H9 (cell line): ENCODE data around the gene PTGR1. TPM values are rescaled to one million over a fixed set of nuclear protein-coding genes. Genes with fewer than 3 reads are reported as not detected.

Experiments
- DNase-seq: peaks from one replicate; pipeline ENCODE4 v3.0.0-alpha.2; 2017
- H2AFZ ChIP-seq: one replicate; pipeline ENCODE4 v1.6.1; 2013; ENCODE audit warnings: mild to moderate bottlenecking, low read length, control low read depth, moderate library complexity
- H2AK5ac ChIP-seq: 2 replicates; pipeline ENCODE4 v1.6.1; 2013; ENCODE audit warnings: low read length, control low read depth, mixed read lengths; ENCODE audit not compliant: insufficient read length
- H2BK120ac ChIP-seq: one replicate; pipeline ENCODE4 v1.6.1; 2013; ENCODE audit warnings: low read depth, mild to moderate bottlenecking, low read length, control low read depth, inconsistent platforms; ENCODE audit not compliant: poor library complexity, severe bottlenecking
- H2BK12ac ChIP-seq: 2 replicates; pipeline ENCODE4 v1.6.1; 2013; ENCODE audit warnings: low read length, control low read depth, mixed read lengths, low read depth; ENCODE audit not compliant: insufficient read length
- H2BK15ac ChIP-seq: 2 replicates; pipeline ENCODE4 v1.6.1; 2013; ENCODE audit warnings: low read depth, low read length, control low read depth
- H2BK20ac ChIP-seq: one replicate; pipeline ENCODE4 v1.6.1; 2013; ENCODE audit warnings: low read depth, mild to moderate bottlenecking, low read length, control low read depth, inconsistent platforms; ENCODE audit not compliant: poor library complexity, severe bottlenecking
- H2BK5ac ChIP-seq: 2 replicates; pipeline ENCODE4 v1.6.1; 2013; ENCODE audit warnings: low read length, control low read depth, mixed read lengths; ENCODE audit not compliant: insufficient read length
- H3K14ac ChIP-seq: 2 replicates; pipeline ENCODE4 v1.6.1; 2013; ENCODE audit warnings: low read length, control low read depth; ENCODE audit not compliant: insufficient read depth
- H3K18ac ChIP-seq: 2 replicates; pipeline ENCODE4 v1.6.1; 2013; ENCODE audit warnings: low read depth, mild to moderate bottlenecking, mixed read lengths, low read length, control low read depth; ENCODE audit not compliant: insufficient read length
- H3K23ac ChIP-seq: 2 replicates; pipeline ENCODE4 v1.6.1; 2013; ENCODE audit warnings: low read length, control low read depth, mixed read lengths, low read depth; ENCODE audit not compliant: insufficient read length
- H3K23me2 ChIP-seq: 2 replicates; pipeline ENCODE4 v1.6.1; 2013; ENCODE audit warnings: low read depth, mild to moderate bottlenecking, mixed read lengths, low read length, control low read depth; ENCODE audit not compliant: insufficient read length, poor library complexity, severe bottlenecking
- H3K27ac ChIP-seq: 2 replicates; pipeline ENCODE4 v1.5.1; 2013; ENCODE audit warnings: low read length, control low read depth, mixed read lengths, low read depth; ENCODE audit not compliant: insufficient read length
- H3K27me3 ChIP-seq: 2 replicates; pipeline ENCODE4 v1.6.1; 2013; ENCODE audit warnings: low read length, control low read depth, inconsistent platforms; ENCODE audit not compliant: insufficient read depth
- H3K4ac ChIP-seq: 2 replicates; pipeline ENCODE4 v1.6.1; 2013; ENCODE audit warnings: low read depth, mild to moderate bottlenecking, control low read depth, inconsistent platforms, low read length, moderate library complexity
- H3K4me1 ChIP-seq: 2 replicates; pipeline ENCODE4 v1.6.1; 2013; ENCODE audit warnings: low read length, control low read depth, inconsistent platforms; ENCODE audit not compliant: insufficient read depth
- H3K4me2 ChIP-seq: 2 replicates; pipeline ENCODE4 v1.6.1; 2013; ENCODE audit warnings: low read length, control low read depth, mixed read lengths; ENCODE audit not compliant: insufficient read length, insufficient read depth
- H3K56ac ChIP-seq: 2 replicates; pipeline ENCODE4 v1.6.1; 2013; ENCODE audit warnings: low read depth, mild to moderate bottlenecking, mixed read lengths, low read length, control low read depth; ENCODE audit not compliant: insufficient read length
- H3K79me1 ChIP-seq: 2 replicates; pipeline ENCODE4 v1.6.1; 2013; ENCODE audit warnings: low read depth, mild to moderate bottlenecking, moderate library complexity, low read length, control low read depth, inconsistent platforms; ENCODE audit not compliant: insufficient read depth, poor library complexity, severe bottlenecking
- H3K79me2 ChIP-seq: 2 replicates; pipeline ENCODE4 v1.6.1; 2013; ENCODE audit warnings: low read length, control low read depth, inconsistent platforms; ENCODE audit not compliant: insufficient read depth
- H3K9ac ChIP-seq: 2 replicates; pipeline ENCODE4 v1.6.1; 2013; ENCODE audit warnings: low read length, control low read depth, mixed read lengths; ENCODE audit not compliant: insufficient read length; ENCODE audit errors: extremely low read depth
- H3K9me3 ChIP-seq: one replicate; pipeline ENCODE4 v1.6.1; 2013; ENCODE audit warnings: low read depth, low read length, inconsistent platforms; ENCODE audit not compliant: control insufficient read depth
- H3T11ph ChIP-seq: one replicate; pipeline ENCODE4 v1.6.1; 2013; ENCODE audit warnings: mild to moderate bottlenecking, low read length, control low read depth, inconsistent platforms
- H4K20me1 ChIP-seq: one replicate; pipeline ENCODE4 v1.6.1; 2013; ENCODE audit not compliant: control insufficient read depth, insufficient read length, insufficient read depth
- H4K5ac ChIP-seq: 2 replicates; pipeline ENCODE4 v1.6.1; 2013; ENCODE audit warnings: low read depth, mild to moderate bottlenecking, mixed read lengths, low read length, control low read depth; ENCODE audit not compliant: insufficient read length
- H4K8ac ChIP-seq: replicated peaks from 2 replicates; pipeline ENCODE4 v1.6.1; 2013; ENCODE audit warnings: low read length, control low read depth, mixed read lengths, low read depth; ENCODE audit not compliant: insufficient read length
- H4K91ac ChIP-seq: 2 replicates; pipeline ENCODE4 v1.6.1; 2013; ENCODE audit warnings: low read depth, mild to moderate bottlenecking, moderate library complexity, mixed read lengths, low read length, control low read depth; ENCODE audit not compliant: insufficient read length
- H3K27ac Mint-ChIP-seq, 3 experiments: 2 replicates in 2 of 3; 3 replicates in 1 of 3; pipeline ENCODE4 v1.8.0; 2020 to 2021; ENCODE audit warnings: mixed read lengths in 3 of 3, mild to moderate bottlenecking in 1 of 3, moderate library complexity in 1 of 3
- H3K27me3 Mint-ChIP-seq: 2 replicates; pipeline ENCODE4 v1.8.0; 2021; ENCODE audit warnings: low read depth, mild to moderate bottlenecking, moderate library complexity, mixed read lengths
- H3K36me3 Mint-ChIP-seq, 3 experiments: 2 replicates in 2 of 3; 3 replicates in 1 of 3; pipeline ENCODE4 v1.8.0; 2020 to 2021; ENCODE audit warnings: low read depth in 3 of 3, mixed read lengths in 3 of 3; ENCODE audit not compliant: insufficient read depth in 1 of 3
- H3K4me1 Mint-ChIP-seq, 2 experiments: 2 replicates each; pipeline ENCODE4 v1.8.0; 2020; ENCODE audit warnings: mixed read lengths in 2 of 2
- H3K4me3 Mint-ChIP-seq, 2 experiments: 2 replicates in 1 of 2; 3 replicates in 1 of 2; pipeline ENCODE4 v1.8.0; 2020 to 2021; ENCODE audit warnings: mild to moderate bottlenecking in 2 of 2, mixed read lengths in 2 of 2, moderate library complexity in 1 of 2
- H3K9me3 Mint-ChIP-seq, 2 experiments: 2 replicates in 1 of 2; 3 replicates in 1 of 2; pipeline ENCODE4 v1.8.0; 2020; ENCODE audit warnings: mild to moderate bottlenecking in 2 of 2, mixed read lengths in 2 of 2, moderate library complexity in 1 of 2
- CTCF ChIP-seq: fragments of 200-600 bp; sonication (generic); conservative IDR thresholded peaks from 3 replicates; pipeline ENCODE4 v1.8.0; 2021; ENCODE audit warnings: antibody characterized with exemption, mild to moderate bottlenecking
- WGBS: extraction: QIAGEN DNeasy Blood & Tissue Kit; methylation state at CpG from one replicate; pipeline ENCODE4 v1.1.7; 2013; ENCODE audit warnings: missing lambda C conversion rate, low lambda C conversion rate, mixed read lengths; ENCODE audit not compliant: insufficient read length; ENCODE audit errors: extremely low coverage; 5-methylcytosine and 5-hydroxymethylcytosine counted together
- long read RNA-seq: library from polyadenylated mRNA; unstranded; transcript quantifications from one replicate; pipeline ENCODE4 v2.0.0, GENCODE V29; 2020
- total RNA-seq: library from RNA; stranded (reverse); gene quantifications from 2 replicates; pipeline ENCODE4 v1.2.1, GENCODE V29; 2021

The PTGR1 gene
- 43.5 and 45.2 TPM in 2 replicates for total RNA-seq
- long read RNA-seq, transcript PTGR1-205 (10 exons, 1,407 nt): minor isoform, 27 of 221 reads
- long read RNA-seq, transcript PTGR1-201 (10 exons, 1,223 nt): major isoform, 134 of 221 reads
- long read RNA-seq, transcript PTGR1-207 (11 exons, 1,941 nt): minor isoform, 5 of 221 reads
- long read RNA-seq, partial matches to known transcripts: 5 of 221 reads
- long read RNA-seq, other reads (novel, unspliced or antisense): 45 of 221 reads

DNA sequence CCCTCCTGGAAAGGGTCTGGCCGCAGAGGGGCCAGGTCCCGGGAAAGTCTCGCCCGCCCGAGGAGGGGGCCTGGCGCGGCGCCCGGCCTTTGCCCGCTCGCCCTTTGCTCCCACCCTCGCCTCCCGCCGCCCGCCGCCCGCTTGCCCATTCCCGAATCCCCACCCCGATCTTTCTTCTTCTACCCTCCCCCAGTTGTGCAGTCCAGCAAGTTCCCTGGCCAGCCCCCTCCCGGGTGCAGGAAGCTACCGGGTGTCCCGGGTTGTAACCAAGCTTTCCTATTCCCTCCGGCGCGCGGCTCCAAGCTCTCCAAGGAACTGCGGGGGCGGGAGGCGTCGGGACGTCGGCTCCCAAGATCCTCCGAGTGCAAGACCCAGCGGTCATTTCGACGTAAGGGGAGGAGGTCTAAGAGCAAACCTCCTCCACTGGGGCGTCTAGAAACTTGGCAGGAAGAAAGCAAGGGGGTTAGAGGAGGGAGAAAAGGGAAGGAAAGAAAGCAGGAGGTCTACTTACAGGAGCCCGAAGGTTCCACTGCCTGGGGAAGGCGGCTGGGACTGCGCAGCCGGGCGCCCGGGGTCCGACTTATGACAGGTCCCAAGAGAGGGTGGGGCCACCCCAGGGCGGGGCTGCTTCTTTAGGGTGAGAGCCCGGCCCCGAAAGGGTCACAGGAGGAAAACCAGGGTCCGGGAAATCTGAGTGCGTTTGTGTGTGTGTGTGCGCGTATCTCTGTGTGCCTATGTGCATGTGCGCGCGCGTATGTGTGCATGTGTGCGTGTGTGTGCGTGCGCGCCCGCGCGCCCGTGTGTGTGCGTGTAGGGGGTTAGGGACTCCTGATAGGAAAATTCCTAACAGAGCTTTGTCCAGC lies at the start of gene PTGR1:
Gene PTGR1 (minus strand): TSS at position 556 of the 863 bp plus-strand sequence. CDS start 2,225 bp downstream, outside the sequence.
- Histone ChIP-seq H3K4me1 (no peaks in the 10 kb centered on the region), H4K20me1 (no peaks in the 10 kb centered on the region), H2BK15ac (no peak within 1 kb of the TSS), H3K9me3 (no peaks in the 10 kb centered on the region), H3T11ph (no peak within 1 kb of the TSS), H4K8ac (no peak within 1 kb of the TSS), H3K14ac (no peak within 1 kb of the TSS; the same call in 1 of the 2 replicates), H2AK5ac (no peak within 1 kb of the TSS), H3K79me2 (no peaks in the 10 kb centered on the region), H2AFZ (peak within 1 kb of the TSS; percentile 49), H3K4ac (no peak within 1 kb of the TSS), H4K5ac (no peak within 1 kb of the TSS), H3K56ac (no peak within 1 kb of the TSS), H3K23me2 (peaks cover 18% of the 10 kb centered on the region), H2BK5ac (no peak within 1 kb of the TSS), H3K79me1 (no peaks in the 10 kb centered on the region), H3K18ac (peak within 1 kb of the TSS; percentile 40), H3K27ac (no peak within 1 kb of the TSS), H2BK12ac (no peak within 1 kb of the TSS), H2BK120ac (no peak within 1 kb of the TSS), H4K91ac (no peak within 1 kb of the TSS), H2BK20ac (no peak within 1 kb of the TSS), H3K23ac (no peak within 1 kb of the TSS), H3K27me3 (no peaks in the 10 kb centered on the region), H3K4me2 (peak within 1 kb of the TSS; percentile 100), H3K9ac (peak within 1 kb of the TSS; percentile 50)
- Mint-ChIP-seq H3K27ac (peak within 1 kb of the TSS in 2 of 3 experiments; percentile 29 to 92; a peak in 4 of 7 replicates), H3K4me1 (peaks cover 6 to 10% of the 10 kb centered on the region in 2 experiments; a peak in 3 of 4 replicates), H3K27me3 (peaks cover 12% of the 10 kb centered on the region), H3K36me3 (peaks cover 6 to 26% (median 22%) of the 10 kb centered on the region in 3 experiments), H3K9me3 (no peaks in the 10 kb centered on the region), H3K4me3 (peak within 1 kb of the TSS; percentile 82 to 90)
- no CpG with 5 or more reads among the region's 64 CpGs for WGBS
- peak; percentile 84 for DNase-seq
- no peak for TF ChIP-seq CTCF
